K562 (cell line): ENCODE data around the gene GAS1. TPM values are rescaled to one million over a fixed set of nuclear protein-coding genes. Genes with fewer than 3 reads are reported as not detected.

Experiments used
- ATAC-seq: fragments of 200-7000 bp; cut with Tn5 transposase; 3 replicates; pipeline ENCODE4 v1.9.1; 2020; ENCODE audit warnings: moderate library complexity
- BruUV-seq: library from RNA; stranded (reverse); fragments of 400-500 nt; replicated peaks from 2 replicates; lab custom pipeline; 2021; lab: Mats Ljungman, UMichigan
- CTCF ChIA-PET: fragments of 300-600 bp; formaldehyde crosslinking; extraction: SDS; loops from one replicate; lab custom pipeline; 2021; ENCODE audit warnings: low intra/inter-chr PET ratio; lab: Yijun Ruan, JAX
- POLR2A ChIA-PET: fragments of 300-600, 350-650 bp; sonication (Branson Sonifier 250); formaldehyde crosslinking; extraction: SDS; loops from one replicate; lab custom pipeline; 2021; ENCODE audit warnings: antibody characterized with exemption, inconsistent platforms; lab: Yijun Ruan, JAX
- DNase-seq, 4 experiments: peaks; one replicate each; pipeline versions ENCODE4 v3.0.0 to v3.0.0-alpha.2; 2011 to 2018; ENCODE audit warnings: low spot score in 3 of 4, mixed read lengths in 3 of 4; ENCODE audit errors: extremely low read depth in 1 of 4
- FAIRE-seq: peaks from 2 replicates; lab custom pipeline; 2011; peaks lifted over from hg19 to GRCh38; lab: Jason Lieb, UNC
- H2AFZ ChIP-seq: 2 replicates; pipeline ENCODE4 v1.6.0; 2011; ENCODE audit warnings: low read depth, low read length, control low read depth, inconsistent platforms
- H3K27ac ChIP-seq: fragments of 200-600 bp; 3 replicates; pipeline ENCODE4 v1.8.0; 2011; ENCODE audit warnings: low read depth, mild to moderate bottlenecking, control low read depth, inconsistent platforms, low read length, moderate library complexity, mixed read lengths; ENCODE audit errors: extremely low read depth
- H3K27me3 ChIP-seq, 2 experiments: fragments of 300-600 bp in 1 of 2; 2 replicates in 1 of 2; 3 replicates in 1 of 2; pipeline versions ENCODE4 v1.6.0 to v1.8.0; 2011; ENCODE audit warnings: inconsistent platforms in 2 of 2, low read length in 2 of 2, mild to moderate bottlenecking in 1 of 2, mixed read lengths in 1 of 2, moderate library complexity in 1 of 2; ENCODE audit not compliant: control insufficient read depth in 2 of 2, insufficient read depth in 2 of 2
- H3K36me3 ChIP-seq: fragments of 300-600 bp; 3 replicates; pipeline ENCODE4 v1.8.0; 2011; ENCODE audit warnings: mild to moderate bottlenecking, low read length, inconsistent platforms; ENCODE audit not compliant: control insufficient read depth, insufficient read depth
- H3K4me1 ChIP-seq, 2 experiments: fragments of 200-600 bp in 1 of 2; replicated peaks in 1 of 2; 2 replicates in 1 of 2; 3 replicates in 1 of 2; pipeline versions ENCODE4 v1.5.1 to v1.8.0; 2011; ENCODE audit warnings: inconsistent platforms in 2 of 2, low read length in 2 of 2, mild to moderate bottlenecking in 1 of 2, mixed read lengths in 1 of 2, moderate library complexity in 1 of 2; ENCODE audit not compliant: control insufficient read depth in 2 of 2, insufficient read depth in 2 of 2
- H3K4me2 ChIP-seq: 2 replicates; pipeline ENCODE4 v1.6.1; 2011; ENCODE audit warnings: low read length, control low read depth, inconsistent platforms, mixed read lengths; ENCODE audit not compliant: insufficient read depth
- H3K4me3 ChIP-seq: fragments of 200-600 bp; sonication (generic), shearing (Covaris generic); 2 replicates; pipeline ENCODE4 v1.5.1; 2016; ENCODE audit warnings: control low read depth, inconsistent platforms
- H3K79me2 ChIP-seq: fragments of 200-600 bp; 3 replicates; pipeline ENCODE4 v1.8.0; 2011; ENCODE audit warnings: low read length, inconsistent platforms; ENCODE audit not compliant: control insufficient read depth, insufficient read depth
- H3K9ac ChIP-seq, 2 experiments: 2 replicates each; pipeline versions ENCODE4 v1.6.0 to v1.6.1; 2011; ENCODE audit warnings: low read depth in 2 of 2, low read length in 2 of 2, control low read depth in 1 of 2, inconsistent platforms in 1 of 2, mild to moderate bottlenecking in 1 of 2, mixed read lengths in 1 of 2; ENCODE audit not compliant: insufficient read depth in 1 of 2
- H3K9me1 ChIP-seq: one replicate; pipeline ENCODE4 v1.6.0; 2011; ENCODE audit warnings: inconsistent platforms, mild to moderate bottlenecking, low read length, moderate library complexity; ENCODE audit not compliant: control insufficient read depth, insufficient read depth
- H3K9me3 ChIP-seq: replicated peaks from 2 replicates; pipeline ENCODE4 v1.5.1; 2011; ENCODE audit warnings: low read depth, low read length, inconsistent platforms; ENCODE audit not compliant: control insufficient read depth, insufficient read depth
- H4K20me1 ChIP-seq: replicated peaks from 2 replicates; pipeline ENCODE4 v1.6.1; 2011; ENCODE audit warnings: low read length, inconsistent platforms, mixed read lengths; ENCODE audit not compliant: control insufficient read depth, insufficient read depth
- EWSR1 ChIP-seq: fragments of 450-650 bp; IDR thresholded peaks from 2 replicates; pipeline ENCODE4 v1.6.1; 2018; ENCODE audit warnings: borderline replicate concordance, mild to moderate bottlenecking, low read depth, moderate library complexity; ENCODE audit not compliant: partially characterized antibody
- FOXO4 ChIP-seq: fragments of 450-650 bp; formaldehyde crosslinking; IDR thresholded peaks from 2 replicates; pipeline ENCODE4 v1.4.0; 2020; ENCODE audit warnings: mild to moderate bottlenecking, moderate library complexity
- HDAC2 ChIP-seq: fragments of 450-650 bp; IDR thresholded peaks from 2 replicates; pipeline ENCODE4 v1.6.1; 2016; ENCODE audit warnings: mild to moderate bottlenecking
- HDGF ChIP-seq: fragments of 450-650 bp; IDR thresholded peaks from 2 replicates; pipeline ENCODE4 v1.6.1; 2016
- IRF2 ChIP-seq: sonication (generic); formaldehyde crosslinking; IDR thresholded peaks from 2 replicates; pipeline ENCODE4 v1.8.1; 2022; ENCODE audit warnings: mild to moderate bottlenecking, missing genetic modification reagents
- KDM2B ChIP-seq: fragments of 250-450 bp; sonication (Bioruptor Pico); IDR thresholded peaks from 2 replicates; pipeline ENCODE4 v1.8.0; 2021; ENCODE audit warnings: mild to moderate bottlenecking, moderate library complexity
- MIER1 ChIP-seq: fragments of 450-650 bp; IDR thresholded peaks from 2 replicates; pipeline ENCODE4 v1.6.1; 2016; ENCODE audit warnings: antibody characterized with exemption, mild to moderate bottlenecking, low read depth
- NFE2L1 ChIP-seq: fragments of 450-650 bp; IDR thresholded peaks from 2 replicates; pipeline ENCODE4 v1.6.1; 2016; ENCODE audit warnings: missing genetic modification characterization, low read depth, mild to moderate bottlenecking, missing compliant biosample characterization, moderate library complexity, borderline replicate concordance
- PCBP1 ChIP-seq: fragments of 200-400 bp; formaldehyde crosslinking; IDR thresholded peaks from 2 replicates; pipeline ENCODE4 v1.6.1; 2018; ENCODE audit warnings: mild to moderate bottlenecking, low read depth, low read length; ENCODE audit not compliant: poor library complexity, severe bottlenecking
- POLR2AphosphoS2 ChIP-seq: IDR thresholded peaks from 2 replicates; pipeline ENCODE4 v1.6.1; 2012; ENCODE audit warnings: low read length, improper control_type of control experiment
- RAD51 ChIP-seq: fragments of 450-650 bp; IDR thresholded peaks from 2 replicates; pipeline ENCODE4 v1.7.1; 2016; ENCODE audit warnings: low read depth, mild to moderate bottlenecking, borderline replicate concordance
- SMARCE1 ChIP-seq: fragments of 450-650 bp; IDR thresholded peaks from 2 replicates; pipeline ENCODE4 v1.7.1; 2016; ENCODE audit warnings: mild to moderate bottlenecking
- ZNF347 ChIP-seq: fragments of 450-650 bp; formaldehyde crosslinking; IDR thresholded peaks from 2 replicates; pipeline ENCODE4 v1.4.0; 2020; ENCODE audit warnings: low read depth, mild to moderate bottlenecking, moderate library complexity
- ZNF584 ChIP-seq: fragments of 200-800 bp; sonication (Bioruptor generic); IDR thresholded peaks from 2 replicates; pipeline ENCODE4 v1.6.1; 2016; ENCODE audit warnings: low read depth, mild to moderate bottlenecking, missing genetic modification characterization, missing compliant biosample characterization
- in situ Hi-C: fragments of 300-500 bp; cut with MboI; formaldehyde crosslinking; loops from 4 replicates; pipeline ENCODE4 v1.15.0; 2018; ENCODE audit warnings: inconsistent platforms, mixed read lengths
- intact Hi-C: fragments of 100-400 bp; cut with micrococcal nuclease; formaldehyde crosslinking; loops from 2 replicates; pipeline ENCODE4 v1.14.2; 2022
- polyA plus RNA-seq, 8 experiments: library from polyadenylated mRNA; depleted of rRNA in 4 of 8; stranded (reverse) in 5 of 8; unstranded in 3 of 8; fragments of >200 nt; fragmentation: Nextera tagmentation in 2 of 8; fragmentation: Illumina TruSeq in 1 of 8; extraction: Ambion mirVana in 2 of 8; extraction: Trizol in 1 of 8; gene quantifications; 2 replicates each; pipeline versions ENCODE4 v1.2.1 to v1.2.3, GENCODE V29; 2011 to 2014; ENCODE audit warnings: inconsistent platforms in 1 of 8, missing spikeins in 1 of 8
- total RNA-seq, 7 experiments: library from RNA; depleted of rRNA in 6 of 7; stranded (reverse); fragments of >200 nt in 6 of 7; fragmentation: Illumina TruSeq in 2 of 7; extraction: Trizol in 2 of 7; gene quantifications; 2 replicates each; pipeline versions ENCODE4 v1.2.1 to v1.2.3, GENCODE V29; 2011 to 2021; ENCODE audit warnings: low replicate concordance in 1 of 7
- TF ChIP-seq, protein P1 (sequence below), 3 experiments: fragments of 200-800 bp in 1 of 3; sonication (Bioruptor generic) in 1 of 3; sonication (generic) in 1 of 3; formaldehyde crosslinking in 1 of 3; IDR thresholded peaks; 2 replicates each; pipeline versions ENCODE4 v1.6.1 to v1.8.0; 2016 to 2022; ENCODE audit warnings: mild to moderate bottlenecking in 2 of 3, missing compliant biosample characterization in 2 of 3, missing genetic modification characterization in 2 of 3, missing genetic modification reagents in 1 of 3

Gene GAS1
- total and polyA plus RNA-seq, 9 of the 15 experiments (the other 6 are each of a cell fraction or from before 2014, with no cell fraction given) = 0.07 to 0.09 TPM; not detected in 7

DNA sequence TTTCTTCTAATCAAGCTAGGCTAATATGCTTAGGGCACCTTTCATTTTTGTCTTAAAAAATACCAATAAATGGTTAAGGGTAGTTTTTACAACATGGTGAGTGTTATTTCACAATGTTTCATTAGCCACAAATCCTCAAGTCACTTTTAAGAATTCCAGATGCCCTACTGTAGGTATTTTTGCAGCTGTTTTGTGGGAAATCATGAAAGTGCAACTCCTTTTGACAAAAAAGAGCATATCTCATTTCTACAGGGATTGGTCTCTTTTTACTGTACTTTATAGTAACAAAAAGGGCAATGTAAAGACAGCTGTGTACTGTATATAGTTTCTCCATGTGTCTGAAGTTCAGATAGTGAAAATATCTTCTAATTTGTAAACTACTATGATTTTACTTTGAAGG lies 28.3 kb upstream of the GAS1 start:
- POLR2A ChIA-PET = no interaction called here
- no TSS peak for BruUV-seq

More for the DNA sequence above, 28.3 kb upstream of the GAS1 start:
- intact Hi-C loops (no loop called here), in situ Hi-C loops (no loop called here)
- Histone ChIP-seq H3K4me3 (no peak overlapping the region), H3K27ac (no peak overlapping the region), H3K9me3 (no peaks in the 10 kb centered on the region), H3K9ac (no peak overlapping the region), H3K9me1 (no peaks in the 10 kb centered on the region), H3K4me2 (no peak overlapping the region), H4K20me1 (no peaks in the 10 kb centered on the region), H2AFZ (no peak overlapping the region), H3K4me1 (no peaks in the 10 kb centered on the region), H3K27me3 (no peaks in the 10 kb centered on the region), H3K36me3 (no peaks in the 10 kb centered on the region), H3K79me2 (no peaks in the 10 kb centered on the region)
- DNase-seq = no peak
- TF ChIP-seq MIER1 = no peak
- TF ChIP-seq PCBP1 = no peak
- no peak for TF ChIP-seq SMARCE1
- no peak for TF ChIP-seq ZNF347 (CRISPR knock-in tag)
- no peak for TF ChIP-seq HDAC2
- TF ChIP-seq KDM2B = no peak
- TF ChIP-seq, protein P1, sequence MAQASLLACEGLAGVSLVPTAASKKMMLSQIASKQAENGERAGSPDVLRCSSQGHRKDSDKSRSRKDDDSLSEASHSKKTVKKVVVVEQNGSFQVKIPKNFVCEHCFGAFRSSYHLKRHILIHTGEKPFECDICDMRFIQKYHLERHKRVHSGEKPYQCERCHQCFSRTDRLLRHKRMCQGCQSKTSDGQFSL (CRISPR knock-in tag; IDR thresholded peaks at IDR 0.05) = no peak
- TF ChIP-seq, protein P1 (tag; IDR thresholded peaks at IDR 0.05) = no peak
- no peak for TF ChIP-seq POLR2AphosphoS2
- no peak for TF ChIP-seq IRF2 (CRISPR knock-in tag)
- TF ChIP-seq FOXO4 (CRISPR knock-in tag) = no peak
- no peak for TF ChIP-seq ZNF584 (CRISPR knock-in tag)
- TF ChIP-seq NFE2L1 = no peak
- TF ChIP-seq RAD51 = no peak
- no peak for TF ChIP-seq EWSR1
- TF ChIP-seq HDGF = no peak
- ATAC-seq = no peak
- no peak for FAIRE-seq
- CTCF ChIA-PET = no interaction called here
